GM18858 (cell line): ENCODE results near the gene L3MBTL1.

ENCODE experiments used
- ATAC-seq: cut with Tn5 transposase; IDR thresholded peaks from one replicate; pipeline ENCODE4 v1.9.1; 2021; ENCODE audit not compliant: unreplicated experiment

L3MBTL1 gene

DNA sequence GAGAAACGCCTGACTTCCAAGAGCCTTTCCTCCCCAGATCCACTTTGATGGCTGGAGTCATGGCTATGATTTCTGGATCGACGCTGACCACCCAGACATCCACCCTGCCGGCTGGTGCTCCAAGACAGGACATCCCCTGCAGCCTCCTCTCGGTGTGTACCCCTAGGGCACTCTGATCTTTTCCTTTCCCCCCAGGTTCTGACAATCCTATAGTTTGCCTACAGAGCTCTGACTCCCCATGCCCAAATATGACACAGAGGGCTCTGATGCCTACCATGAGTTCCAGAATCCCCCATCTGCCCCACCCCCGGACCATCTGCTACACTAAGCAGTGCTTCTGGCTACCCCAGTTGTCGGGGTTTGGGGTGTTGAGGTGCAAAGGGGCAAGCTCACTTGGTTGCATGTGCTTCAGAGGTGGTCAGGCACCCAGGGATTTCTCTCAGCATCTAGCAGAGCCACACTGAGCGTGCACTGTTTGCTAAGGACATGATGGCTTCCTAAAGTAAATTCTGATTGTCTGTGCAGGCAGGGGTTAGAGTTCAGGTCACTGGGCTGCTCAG lies 27.4 kb downstream of the L3MBTL1 start:
- no peak for ATAC-seq

DNA sequence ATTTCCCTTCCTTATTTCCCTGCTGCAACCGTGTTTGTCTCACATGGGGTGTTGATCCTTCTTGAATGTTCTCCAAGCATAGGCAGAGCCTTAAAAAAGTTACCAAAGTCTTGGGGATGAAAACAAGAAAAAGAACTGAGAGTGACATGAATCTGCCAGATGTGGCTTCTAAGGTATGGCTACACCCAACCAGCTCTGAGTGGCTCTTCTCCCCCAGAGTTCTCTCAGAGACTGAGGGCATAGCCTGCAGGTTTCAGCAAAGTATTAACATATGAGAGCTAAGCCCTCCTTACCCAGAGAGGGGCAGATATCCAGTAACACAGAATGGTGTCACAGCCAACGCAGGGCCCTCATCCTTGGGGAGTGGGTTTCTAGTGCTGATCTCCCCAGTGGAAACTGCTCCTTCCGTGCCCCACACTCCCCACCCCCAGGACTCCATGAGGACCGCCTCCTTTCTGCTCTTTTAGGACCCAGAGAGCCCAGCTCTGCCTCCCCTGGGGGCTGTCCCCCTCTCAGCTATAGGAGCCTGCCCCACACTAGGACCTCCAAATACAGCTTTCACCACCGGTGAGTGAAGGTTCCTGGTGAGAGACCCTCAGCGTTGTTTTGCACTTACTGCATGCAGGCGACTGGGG lies 28.0 kb downstream of the L3MBTL1 start:
- no peak for ATAC-seq

DNA sequence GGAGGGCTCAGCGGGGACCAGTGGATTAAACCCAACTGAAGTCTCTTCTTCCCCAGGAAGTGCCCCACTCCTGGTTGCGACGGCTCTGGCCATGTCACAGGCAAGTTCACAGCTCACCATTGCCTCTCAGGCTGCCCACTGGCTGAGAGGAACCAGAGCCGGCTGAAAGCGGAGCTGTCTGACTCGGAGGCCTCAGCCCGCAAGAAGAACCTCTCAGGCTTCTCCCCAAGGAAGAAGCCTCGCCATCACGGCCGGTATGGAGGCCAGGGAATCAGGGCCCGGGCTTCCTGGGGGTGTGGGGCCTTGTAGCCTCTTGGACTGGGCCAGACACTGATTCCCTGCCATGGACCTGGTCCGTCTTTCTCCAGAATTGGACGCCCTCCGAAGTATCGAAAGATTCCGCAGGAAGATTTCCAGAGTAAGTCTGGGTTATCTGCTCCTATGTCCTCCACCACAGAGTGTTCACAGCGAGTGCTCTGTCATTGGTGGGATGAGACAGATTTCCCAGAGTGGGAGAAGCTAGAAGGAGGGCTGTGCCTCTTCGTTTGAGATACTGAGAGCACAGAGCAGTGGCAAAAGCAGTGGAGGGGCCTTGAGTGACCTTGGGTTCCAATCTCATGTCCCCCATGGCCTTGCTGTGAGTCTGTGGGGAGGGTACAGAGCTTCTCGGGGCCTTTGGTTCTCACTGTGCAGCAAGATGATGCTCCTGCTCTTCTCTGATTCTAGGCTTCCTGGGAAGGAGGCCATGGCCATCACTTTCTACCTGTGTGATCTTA lies 28.7 kb downstream of the L3MBTL1 start:
- ATAC-seq, result no peak

DNA sequence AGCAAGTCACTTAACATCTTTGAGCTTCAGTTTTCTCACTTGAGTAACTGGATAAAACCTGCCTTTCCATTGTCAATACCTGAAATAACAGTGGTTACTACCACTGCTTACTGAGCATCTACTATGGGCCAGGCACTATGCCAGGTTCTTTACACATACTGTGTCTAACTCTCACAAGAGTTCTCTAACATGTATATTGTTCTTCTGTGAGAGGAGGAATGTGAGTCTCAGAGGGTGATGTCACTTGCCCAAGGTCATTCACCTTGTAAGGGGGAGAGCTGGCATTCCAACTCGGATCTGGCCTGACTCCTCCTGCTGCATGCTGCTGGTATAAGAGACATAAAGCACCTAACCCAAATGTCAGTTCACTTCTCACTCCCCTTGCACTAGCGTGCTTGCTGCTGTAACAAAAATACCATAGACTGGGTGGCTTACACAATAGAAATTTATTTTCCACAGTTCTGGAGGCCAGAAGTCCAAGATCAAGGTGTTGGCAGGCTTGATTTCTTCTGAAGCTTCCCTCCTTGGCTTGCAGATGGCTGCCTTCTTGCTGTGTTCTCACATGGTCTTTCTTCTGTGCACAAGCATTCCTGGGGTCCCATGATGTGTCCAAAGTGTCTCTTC lies 29.4 kb downstream of the L3MBTL1 start:
- no peak for ATAC-seq

DNA sequence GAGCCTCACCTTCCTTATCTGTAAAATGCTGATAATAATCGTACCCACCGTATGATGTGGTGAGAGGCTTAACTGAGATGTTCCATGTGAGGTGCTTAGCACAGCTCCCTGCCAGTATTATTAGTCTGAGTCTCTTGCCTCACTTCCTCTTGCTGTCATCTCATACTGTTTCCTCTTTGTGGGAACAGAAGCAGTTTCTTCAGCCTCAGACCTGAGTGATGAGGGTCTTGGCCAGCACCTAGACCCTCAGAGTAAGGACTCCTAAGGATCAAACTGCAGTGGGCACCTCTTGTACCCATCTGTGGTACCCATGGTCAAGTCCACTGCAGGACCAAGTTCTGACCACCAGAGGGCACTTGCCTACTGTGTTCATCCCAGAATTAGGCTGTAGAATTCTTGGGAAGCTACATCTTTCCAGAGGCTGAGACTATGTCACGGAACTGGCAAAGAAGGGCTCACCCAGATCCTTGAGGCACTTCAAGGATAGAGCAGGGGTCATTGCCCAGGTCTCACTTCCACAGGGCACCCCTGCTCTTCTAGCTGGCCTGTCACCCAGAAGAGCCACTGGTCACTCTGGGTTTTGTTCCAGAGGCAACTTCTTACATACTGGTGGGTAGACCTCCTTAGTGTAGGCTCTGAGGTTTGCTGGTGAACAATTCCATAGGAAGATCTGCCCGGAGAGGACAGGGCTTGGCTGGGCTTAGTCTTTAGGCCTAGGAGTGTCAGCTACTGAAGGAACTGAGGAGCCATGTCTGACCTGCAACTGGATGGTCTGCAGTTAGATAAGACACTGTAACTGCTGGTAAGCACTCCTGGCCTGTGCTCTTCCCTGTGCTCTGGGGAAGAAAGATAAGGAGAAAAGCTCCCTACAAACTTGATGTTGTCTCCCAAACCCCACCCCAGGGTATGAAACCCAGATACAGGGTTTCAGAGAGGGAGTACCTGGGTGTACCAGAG lies 30.7 kb downstream of the L3MBTL1 start:
- no peak for ATAC-seq

DNA sequence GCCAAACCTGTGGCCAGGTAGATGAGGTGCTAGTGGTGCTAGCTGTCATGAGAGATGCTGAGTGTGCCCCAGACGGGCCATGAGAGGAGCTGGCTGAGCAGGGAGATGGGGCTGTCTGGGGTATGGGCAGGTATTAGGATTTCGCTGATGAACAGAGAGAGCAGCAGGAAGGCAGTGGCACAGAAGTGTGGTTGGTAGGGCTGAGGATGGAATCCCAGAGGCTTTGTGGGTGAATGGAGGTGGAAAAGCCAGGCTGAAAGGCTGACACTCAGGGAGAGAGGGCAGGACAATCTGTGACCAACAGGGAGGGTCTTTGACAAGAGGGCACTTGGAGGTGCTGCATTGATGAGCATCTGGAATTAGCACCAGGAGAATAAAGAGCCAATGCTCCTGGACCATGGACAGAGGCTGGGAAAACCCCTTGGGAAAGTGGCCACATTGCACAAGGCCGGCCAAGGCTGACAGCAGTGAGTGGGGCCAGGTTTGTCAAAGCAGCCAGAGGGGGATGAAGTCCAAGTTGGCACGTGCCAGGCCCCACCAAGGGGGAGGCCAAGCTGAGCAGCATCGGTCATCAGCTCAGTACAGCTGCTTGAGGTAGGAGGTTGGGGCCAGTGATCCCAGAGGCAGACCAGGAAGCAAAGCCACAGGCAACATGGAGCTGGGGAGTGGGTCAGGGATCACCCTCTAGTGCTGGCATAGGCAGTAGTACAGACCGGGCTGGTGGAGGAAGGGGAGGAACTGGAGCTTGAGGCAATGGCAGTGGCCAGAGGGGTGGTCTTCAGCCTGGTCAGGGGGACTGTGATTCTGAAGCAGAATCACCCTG lies 31.6 kb downstream of the L3MBTL1 start:
- no peak for ATAC-seq

DNA sequence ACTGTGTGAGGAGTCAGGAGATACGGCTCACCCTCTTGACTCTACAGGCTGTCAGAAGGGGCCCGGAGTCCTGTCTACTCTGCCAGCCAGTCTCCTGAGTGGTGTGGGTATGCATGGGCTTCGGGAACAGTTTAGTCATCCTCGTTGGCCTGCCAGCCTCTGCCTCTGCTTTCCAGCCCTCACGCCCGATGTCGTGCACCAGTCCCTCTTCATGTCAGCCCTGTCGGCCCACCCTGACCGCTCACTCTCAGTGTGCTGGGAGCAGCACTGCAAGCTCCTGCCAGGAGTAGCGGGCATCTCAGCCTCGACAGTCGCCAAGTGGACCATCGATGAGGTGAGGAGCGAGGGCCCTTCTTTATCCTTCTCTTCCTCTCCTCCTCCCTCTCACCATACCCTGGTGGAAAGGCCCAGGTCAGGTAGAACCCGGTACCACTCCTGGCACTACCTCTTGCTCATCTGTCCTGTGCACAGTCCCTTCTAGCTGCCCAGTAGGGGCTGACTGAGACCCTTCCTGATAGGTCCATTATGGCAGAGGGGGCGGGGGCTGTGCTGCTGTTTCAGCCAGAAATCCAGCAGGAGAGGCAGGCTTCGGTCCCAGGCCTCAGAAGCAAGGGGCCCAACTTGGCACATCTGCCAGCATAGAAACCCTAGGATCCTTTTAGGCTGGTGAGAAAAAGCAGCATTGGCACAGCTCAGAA lies 32.6 kb downstream of the L3MBTL1 start:
- no peak for ATAC-seq

DNA sequence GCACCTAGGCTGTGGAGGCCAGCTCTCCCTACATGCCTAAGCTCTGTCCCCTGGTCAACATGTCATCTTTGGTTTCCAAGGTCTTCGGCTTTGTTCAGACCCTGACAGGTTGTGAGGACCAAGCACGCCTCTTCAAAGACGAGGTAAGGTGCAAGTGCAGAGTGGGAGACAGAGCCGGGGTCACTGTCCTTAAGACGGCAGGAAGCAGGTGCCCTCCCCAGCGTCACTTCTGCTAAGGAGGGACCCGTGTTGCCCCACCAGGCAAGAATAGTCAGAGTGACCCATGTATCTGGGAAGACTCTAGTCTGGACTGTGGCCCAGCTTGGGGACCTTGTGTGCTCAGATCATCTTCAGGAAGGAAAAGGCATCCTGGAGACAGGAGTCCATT lies 33.2 kb downstream of the L3MBTL1 start:
- ATAC-seq, result no peak

DNA sequence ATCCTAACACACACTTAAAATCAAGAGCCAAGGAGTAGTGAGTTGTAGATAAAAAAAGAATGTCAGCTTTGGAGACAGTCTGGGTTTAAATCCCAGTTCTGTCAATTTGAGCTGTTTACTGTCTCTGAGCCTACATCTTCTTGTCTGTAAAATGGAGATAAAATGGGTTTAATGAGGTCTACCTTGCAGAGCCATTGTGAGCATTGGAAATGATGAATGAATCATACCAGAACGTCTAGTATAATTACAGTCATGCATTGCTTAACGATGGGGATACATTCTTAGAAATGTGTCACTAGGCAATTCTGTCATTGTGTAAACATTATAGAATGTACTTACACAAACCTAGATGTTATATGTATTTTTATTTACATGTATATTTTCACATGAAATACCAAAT lies 33.7 kb downstream of the L3MBTL1 start:
- no peak for ATAC-seq

DNA sequence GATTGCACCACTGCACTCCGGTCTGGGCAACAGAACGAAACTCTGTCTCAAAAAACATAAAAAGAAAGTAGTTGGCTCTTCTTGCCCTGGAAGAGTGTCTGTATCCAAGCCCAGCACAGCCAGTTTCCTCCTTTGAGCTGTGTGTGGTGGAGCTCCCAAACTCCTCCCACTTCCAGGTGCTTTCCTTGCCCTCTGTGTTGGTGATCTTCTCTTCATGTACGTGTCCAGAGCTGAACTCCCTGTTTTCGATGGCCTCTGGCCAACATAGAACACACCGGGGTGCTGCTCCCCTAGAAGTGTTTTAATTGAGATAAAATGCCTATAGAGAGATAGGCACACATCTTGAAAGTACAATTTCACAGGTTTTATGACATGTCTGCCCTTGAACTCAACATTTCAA lies 34.7 kb downstream of the L3MBTL1 start:
- no peak for ATAC-seq

DNA sequence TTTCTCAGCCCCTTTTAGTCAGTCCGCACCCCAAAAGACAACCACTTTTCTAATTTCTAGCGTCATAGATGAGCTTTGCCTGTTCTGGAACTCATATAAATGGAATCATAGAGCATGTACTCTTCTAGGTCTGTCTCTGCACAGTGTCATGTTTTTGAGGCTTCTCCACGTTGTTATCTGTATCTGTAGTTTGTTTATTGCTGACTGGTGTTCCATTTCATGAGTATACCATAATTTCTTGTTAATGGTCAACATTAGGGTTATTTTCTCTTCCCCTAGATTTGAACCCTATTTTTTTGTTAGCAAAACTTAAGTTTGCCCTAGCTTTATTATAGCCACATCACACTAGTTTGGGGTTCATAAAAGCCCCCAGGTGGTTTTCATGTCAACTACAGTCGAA lies 35.2 kb downstream of the L3MBTL1 start:
- no peak for ATAC-seq

DNA sequence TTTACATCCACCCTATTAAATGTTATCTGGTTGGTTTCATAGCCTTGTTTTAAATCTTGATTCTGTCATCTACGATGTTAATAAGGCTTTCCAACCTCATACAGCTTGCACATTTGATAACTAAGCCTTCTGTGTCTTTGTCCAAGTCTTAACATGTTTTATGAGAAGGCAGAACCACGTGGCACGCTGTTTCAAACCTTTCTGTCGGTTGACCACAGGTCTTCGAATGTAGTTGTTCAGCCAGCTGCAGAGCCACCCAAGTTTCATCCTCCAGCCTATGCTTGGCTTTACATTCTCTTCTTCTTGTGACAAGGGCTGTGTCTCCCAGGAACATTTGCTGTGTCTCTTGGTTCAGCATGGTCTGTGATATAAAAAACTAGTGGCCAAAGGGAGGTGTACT lies 35.6 kb downstream of the L3MBTL1 start:
- ATAC-seq, result no peak

DNA sequence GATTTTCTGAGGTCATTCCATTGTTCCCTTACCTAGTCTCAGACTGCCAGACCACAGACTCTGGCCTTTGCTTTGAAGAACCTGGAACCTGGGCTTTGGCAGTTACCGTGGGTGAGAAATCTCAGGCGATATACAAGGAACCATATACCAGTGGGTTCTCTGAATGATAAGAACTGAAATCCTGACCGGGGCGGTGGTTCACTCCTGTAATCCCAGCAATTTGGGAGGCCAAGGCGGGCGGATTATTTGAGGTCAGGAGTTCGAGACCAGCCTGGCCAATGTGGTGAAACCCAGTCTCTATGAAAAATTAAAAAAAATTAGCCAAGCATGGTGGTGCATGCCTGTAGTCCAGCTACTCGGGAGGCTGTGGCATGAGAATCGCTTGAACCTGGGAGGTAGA lies 37.0 kb downstream of the L3MBTL1 start:
- ATAC-seq, result no peak

DNA sequence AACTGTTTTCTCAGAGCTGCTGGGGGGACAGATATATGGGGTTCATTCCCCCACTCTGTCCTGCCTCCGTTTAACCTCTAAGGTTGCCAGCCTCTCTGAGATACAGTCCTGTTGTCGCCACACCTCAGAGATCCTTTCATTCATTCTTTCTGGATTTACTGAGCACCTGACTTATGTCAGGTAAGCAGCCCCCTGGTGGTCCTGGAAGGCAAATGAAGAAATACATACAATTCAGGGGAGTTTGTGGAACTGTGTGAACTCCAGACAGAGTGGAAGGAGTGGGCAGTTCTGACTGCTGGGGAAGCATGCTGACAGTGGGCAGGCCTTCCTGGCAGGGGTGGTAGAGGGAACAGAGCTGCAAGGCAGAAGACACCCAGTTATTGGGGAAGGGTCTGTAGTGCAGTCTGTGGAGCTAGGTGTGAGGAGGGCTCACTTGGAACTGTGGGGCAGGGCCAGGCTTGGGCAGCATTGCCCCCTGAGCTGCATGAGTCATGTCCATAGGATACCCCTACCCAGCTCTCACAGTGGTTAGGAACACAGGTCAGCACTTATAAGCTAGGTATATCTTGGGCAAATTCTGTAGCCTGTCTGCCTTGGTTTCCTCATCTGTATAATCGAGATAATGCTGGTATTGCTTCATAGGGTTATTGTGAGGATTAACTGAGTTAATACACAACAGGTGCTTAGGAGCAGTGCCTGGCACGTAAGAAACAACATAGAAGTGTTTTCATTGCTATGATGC lies 38.5 kb downstream of the L3MBTL1 start:
- ATAC-seq, result no peak

DNA sequence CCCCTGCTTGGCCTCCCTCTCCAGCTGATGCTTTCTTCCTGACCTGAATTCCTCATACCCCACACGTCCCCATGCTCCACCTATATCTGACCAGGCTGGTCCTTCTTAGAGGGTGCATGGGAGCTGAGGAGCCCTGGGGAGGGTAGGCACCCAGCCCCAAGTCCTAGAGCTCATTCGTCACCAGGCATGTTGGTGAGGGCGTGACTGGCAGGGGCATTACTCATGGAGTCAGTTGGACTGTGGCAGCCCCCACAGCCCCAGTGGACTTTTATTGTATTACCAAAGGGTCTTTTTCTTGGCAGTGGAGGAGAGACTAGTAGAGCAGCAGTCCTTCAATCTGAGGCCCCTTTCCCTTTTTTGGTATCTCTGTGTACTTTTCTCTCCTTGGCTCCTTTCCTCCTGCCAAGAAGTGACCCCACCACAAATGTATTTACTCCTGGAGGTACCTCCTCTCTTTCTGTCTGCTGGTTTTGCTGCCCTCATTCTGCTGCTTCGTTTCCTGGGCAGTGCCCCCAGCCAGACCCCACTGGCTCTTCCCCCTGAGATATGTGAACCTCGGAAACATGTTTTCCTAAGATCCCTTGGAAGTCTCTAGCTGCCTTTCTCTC lies 40.9 kb downstream of the L3MBTL1 start:
- ATAC-seq, result no peak

DNA sequence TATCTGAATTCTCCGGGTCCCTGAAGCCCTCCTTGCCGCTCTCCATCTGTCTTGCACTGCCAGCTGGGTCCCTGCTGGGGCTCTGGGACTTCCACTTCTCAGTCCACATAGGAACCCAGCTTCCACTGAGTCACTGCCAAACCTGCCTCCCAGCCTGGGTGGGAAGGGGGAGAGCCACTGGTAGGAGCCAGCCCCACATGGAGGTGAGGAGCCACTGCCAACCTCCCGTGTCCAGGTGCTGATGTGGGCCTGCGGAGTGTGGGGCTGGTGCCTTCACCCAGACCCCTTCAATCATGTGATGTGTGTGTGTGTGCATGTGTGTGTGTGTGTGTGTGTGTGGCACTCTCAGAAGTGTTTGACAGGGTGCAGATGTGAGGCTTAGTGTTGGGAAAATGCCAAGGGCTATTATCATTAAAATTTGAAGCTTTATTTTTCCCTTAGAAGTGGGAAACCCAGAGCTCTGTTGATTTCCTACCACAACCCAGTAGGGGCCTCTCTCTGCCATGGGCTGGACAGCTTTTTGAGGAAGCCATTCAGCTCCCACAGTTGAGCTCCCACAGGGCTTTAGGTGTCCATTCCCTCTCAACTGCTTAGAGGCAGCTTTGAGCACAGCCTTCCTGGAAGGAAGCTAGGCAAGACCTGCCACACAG lies 42.0 kb downstream of the L3MBTL1 start:
- ATAC-seq, result no peak

DNA sequence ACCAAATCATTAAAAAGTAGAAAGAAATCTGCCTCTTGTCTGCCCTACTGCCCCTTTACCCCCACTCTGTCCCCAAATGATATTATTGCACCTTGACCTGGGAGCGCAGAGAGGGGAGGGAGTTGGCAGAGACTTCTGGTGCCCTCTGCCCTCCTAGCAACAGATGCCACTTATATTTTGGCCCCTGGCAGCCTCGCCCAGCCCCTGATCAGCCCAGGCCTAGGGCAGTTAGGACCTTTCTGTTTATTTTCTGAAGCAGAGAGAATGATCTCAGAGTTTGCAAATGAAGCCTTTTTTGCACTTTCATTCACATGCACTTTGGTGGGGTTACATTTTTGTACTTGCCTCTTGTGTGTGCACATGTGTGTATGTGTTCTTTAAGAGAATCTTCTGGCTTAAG lies 43.0 kb downstream of the L3MBTL1 start:
- no peak for ATAC-seq

DNA sequence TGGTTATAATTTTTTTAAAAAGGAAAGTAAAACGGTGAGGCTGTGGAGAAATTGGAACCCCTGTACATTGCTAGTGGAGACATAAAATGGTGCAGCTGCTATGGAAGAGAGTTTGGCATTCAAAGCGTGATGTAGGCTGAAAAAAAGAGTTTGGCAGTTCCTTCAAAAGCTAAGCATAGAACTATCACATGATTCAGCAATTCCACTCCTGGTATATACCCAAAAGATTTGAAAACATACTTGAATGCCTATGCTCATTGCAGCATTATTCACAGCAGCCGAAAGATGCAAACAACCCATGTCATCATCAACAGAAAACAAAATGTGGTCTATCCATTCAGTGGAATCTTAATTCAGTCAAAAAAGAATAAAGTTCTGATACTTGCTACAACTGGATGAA lies 46.9 kb downstream of the L3MBTL1 start:
- no peak for ATAC-seq
